HAP-1 (cell line): ENCODE results near the gene LIM2.
"Not testable (repeated sequence)": the region's sequence is repeated elsewhere in the genome, so short reads cannot be mapped to it uniquely, and the experiment has no call there.

Source experiments
- DNase-seq, 2 experiments: peaks; one replicate each; pipeline ENCODE4 v3.0.0-alpha.2; 2016 to 2020; ENCODE audit warnings: low spot score in 2 of 2
- H3K27me3 ChIP-seq: fragments of 250-450 bp; sonication (Bioruptor Pico); 2 replicates; pipeline ENCODE4 v1.5.1; 2020; ENCODE audit warnings: low read depth, mild to moderate bottlenecking, moderate library complexity
- H3K36me3 ChIP-seq: fragments of 250-450 bp; sonication (Bioruptor Pico); replicated peaks from 2 replicates; pipeline ENCODE4 v1.5.1; 2020; ENCODE audit warnings: mild to moderate bottlenecking
- H3K4me1 ChIP-seq: fragments of 250-450 bp; sonication (Bioruptor Pico); 2 replicates; pipeline ENCODE4 v1.5.1; 2020; ENCODE audit warnings: mild to moderate bottlenecking
- H3K4me3 ChIP-seq: fragments of 250-450 bp; sonication (Bioruptor Pico); 2 replicates; pipeline ENCODE4 v1.5.1; 2020; ENCODE audit warnings: mild to moderate bottlenecking, moderate library complexity
- H3K9me3 ChIP-seq: fragments of 250-450 bp; sonication (Bioruptor Pico); 2 replicates; pipeline ENCODE4 v1.5.1; 2020; ENCODE audit warnings: mild to moderate bottlenecking, moderate library complexity
- in situ Hi-C: fragments of 300-500 bp; cut with MboI; formaldehyde crosslinking; loops from 3 replicates; pipeline ENCODE4 v1.14.3; 2020; ENCODE audit warnings: low sequenced_read_pairs, inconsistent platforms, mixed read lengths

The LIM2 gene

DNA sequence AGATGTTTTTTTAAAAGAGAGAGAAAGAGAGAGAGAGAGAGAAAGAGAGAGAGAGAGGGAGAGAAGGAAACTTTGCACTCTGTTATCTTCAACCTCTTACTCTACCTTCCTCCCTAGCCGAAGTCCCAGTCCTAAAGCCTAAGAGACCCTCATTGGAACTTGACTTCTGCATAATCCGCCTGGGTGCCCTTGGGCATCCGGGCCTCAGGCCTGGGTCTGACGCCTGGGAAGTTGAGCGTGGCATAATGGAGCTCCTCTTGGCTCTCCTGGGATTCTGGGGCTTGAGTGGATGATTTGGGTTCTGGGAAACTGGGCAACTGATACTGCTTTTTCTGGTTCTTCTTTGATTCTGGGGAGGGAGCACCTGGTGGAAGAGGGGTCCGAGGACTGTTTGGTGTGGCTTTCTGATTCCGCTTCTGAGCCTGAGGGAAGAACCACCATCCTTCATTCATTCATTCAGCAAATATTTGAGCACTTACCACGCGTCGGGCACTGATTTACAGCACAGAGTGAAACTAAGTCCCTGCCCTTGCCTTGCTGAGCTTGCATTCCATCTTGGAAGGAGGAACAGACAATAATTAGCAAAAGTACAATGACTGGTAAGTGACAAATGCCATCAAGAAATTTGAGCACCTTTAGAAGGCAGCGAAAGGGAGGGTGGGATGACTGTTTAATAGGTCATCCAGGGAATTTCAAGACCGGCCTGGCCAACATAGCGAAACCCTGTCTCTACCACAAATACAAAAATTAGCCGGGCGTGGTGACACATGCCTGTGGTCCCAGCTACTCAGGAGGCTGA is 23.4 kb upstream of the LIM2 start:
- no peak for DNase-seq
- Histone ChIP-seq H3K27me3 (no peaks in the 10 kb centered on the region), H3K4me1 (0 out of 2 replicates have a peak, but pooled peaks cover 5% of the 10 kb centered on the region), H3K4me3 (no peak overlapping the region), H3K9me3 (no peaks in the 10 kb centered on the region), H3K36me3 (no peaks in the 10 kb centered on the region)
- in situ Hi-C loops, result no loop called here

DNA sequence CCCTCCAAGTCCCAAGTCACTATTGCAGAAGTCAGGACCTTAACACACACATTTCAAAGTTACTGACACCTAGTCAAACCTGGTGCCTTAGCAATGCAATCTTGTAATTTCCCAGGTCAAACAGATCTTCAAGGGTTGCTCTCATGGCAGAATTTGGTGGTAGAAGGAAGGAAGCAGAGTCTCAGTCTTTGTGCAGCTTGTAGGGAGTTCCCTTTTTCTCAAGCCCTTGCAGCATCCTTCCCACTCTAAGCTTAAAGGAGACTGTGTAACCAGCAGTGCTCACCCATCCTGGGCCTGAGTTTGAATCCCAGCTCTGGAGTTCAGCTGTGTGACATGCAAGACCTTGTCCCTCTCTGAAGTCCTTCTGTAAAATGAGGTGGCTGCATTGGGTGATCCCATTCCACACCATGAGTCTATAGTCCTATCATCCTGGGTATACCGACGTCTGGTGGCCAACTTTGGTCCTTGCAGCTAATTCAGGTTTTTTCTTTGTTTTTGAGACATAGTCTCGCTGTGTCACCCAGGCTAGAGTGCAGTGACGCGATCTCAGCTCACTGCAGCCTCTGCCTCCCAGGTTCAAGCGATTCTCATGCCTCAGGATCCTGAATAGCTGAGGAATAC is 19.8 kb upstream of the LIM2 start:
- Histone ChIP-seq H3K9me3 (peaks cover 3% of the 10 kb centered on the region; the same call in 1 of the 2 replicates), H3K36me3 (no peaks in the 10 kb centered on the region), H3K4me1 (0 out of 2 replicates have a peak, but pooled peaks cover 5% of the 10 kb centered on the region), H3K27me3 (no peaks in the 10 kb centered on the region), H3K4me3 (no peak overlapping the region)
- DNase-seq, result peak in 1 of 2 experiments; percentile 30
- in situ Hi-C loops, result no loop called here

DNA sequence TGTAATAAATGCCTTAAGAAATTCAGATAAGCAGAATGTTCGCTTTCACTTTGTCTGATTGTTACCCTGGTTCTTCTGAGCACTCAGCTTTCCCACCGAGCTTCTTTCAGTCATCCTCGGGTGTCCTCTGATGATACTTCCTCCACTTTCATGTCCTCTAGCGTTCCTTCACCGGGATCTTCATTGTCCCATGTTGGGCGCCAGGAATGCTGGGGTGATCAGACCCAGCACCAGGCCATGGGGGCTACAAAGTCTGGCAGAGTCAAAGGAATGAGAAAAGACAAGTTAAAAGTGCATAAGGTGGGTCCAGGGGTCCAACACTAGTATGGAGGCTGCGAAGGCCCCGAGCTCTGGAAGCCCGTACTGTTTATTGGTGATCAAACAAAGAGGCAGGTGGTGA is 14.3 kb upstream of the LIM2 start:
- no peaks in the 10 kb centered on the region for H3K36me3 ChIP-seq
- in situ Hi-C loops, result no loop called here
- no peaks in the 10 kb centered on the region for H3K4me1 ChIP-seq
- peaks cover 12% of the 10 kb centered on the region; the same call in 1 of the 2 replicates for H3K9me3 ChIP-seq
- no peak for DNase-seq
- H3K27me3 ChIP-seq, result no peaks in the 10 kb centered on the region
- H3K4me3 ChIP-seq, result no peak overlapping the region

DNA sequence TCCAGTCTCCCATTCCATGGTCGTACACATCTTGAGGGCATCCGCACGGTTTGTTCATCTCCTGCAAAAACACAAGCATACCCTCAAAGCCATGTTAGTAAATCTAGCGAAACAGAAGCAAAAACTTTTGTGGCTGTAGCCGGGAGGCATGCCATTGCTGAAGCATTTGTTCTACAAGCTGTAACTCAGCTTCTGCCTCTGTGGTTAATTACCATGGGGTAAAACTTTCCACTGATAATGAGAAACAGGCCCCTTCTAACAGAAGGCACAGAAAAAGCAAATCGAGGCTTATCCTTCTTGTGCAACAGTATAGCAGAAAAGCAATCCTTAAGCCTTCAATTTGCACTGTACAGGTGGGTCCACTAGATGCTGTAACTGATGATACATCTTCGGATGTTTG is 12.2 kb upstream of the LIM2 start:
- H3K4me1 ChIP-seq, DNase-seq, in situ Hi-C loops, H3K36me3 ChIP-seq, H3K4me3 ChIP-seq, H3K27me3 ChIP-seq: not testable (repeated sequence)
- peaks cover 12% of the 10 kb centered on the region; the same call in 1 of the 2 replicates for H3K9me3 ChIP-seq

DNA sequence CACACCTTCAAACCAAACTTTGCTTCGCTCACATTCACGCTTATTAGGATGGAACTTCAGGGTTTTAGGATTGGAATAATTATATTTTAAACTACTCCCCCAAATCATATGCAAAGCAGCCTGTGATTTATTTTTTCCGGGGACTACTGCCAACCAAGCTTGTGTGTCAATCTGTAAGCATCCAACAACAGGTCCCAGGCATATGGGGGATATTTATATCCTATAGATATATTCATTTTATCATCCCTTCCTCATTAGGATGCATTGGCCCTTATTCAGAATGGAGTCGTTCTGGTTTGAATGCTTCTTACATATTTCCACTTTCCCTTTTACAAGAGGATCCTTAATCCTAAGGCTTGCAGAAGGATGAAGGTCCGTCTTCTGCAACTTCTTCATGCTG is 11.5 kb upstream of the LIM2 start:
- Histone ChIP-seq H3K36me3 (no peaks in the 10 kb centered on the region), H3K9me3 (peaks cover 12% of the 10 kb centered on the region; the same call in 1 of the 2 replicates), H3K27me3 (no peaks in the 10 kb centered on the region), H3K4me3 (no peak overlapping the region), H3K4me1 (peaks cover 2% of the 10 kb centered on the region; the same call in 1 of the 2 replicates)
- in situ Hi-C loops, result no loop called here
- DNase-seq, result no peak

DNA sequence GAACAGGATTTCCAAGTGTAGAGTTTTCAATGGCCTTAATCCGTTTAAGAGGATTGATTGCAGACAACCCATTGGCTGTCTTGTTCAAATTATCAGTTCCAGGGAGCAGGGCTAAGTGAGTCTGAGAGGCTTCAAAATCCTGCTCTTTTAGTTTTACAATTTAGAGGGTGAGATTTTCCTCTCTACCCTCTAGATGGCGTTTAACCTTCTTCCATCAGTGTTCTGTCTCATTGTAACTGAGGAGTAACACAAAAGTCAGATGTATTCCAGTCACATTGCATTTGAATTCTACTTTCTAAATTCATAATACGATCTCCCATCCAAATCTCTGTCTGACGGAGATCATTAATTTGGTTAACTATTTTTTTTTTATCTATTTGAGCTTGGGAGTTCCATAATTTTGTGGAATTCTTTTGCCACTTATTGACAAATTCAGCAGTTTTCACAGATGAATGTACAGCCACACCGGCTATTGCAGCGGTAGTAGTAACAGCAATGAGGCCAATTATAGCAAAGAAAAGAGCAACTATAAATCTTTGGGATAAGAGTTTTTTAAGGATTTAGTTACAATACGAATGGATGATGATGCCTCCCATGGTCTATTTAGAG is 10.4 kb upstream of the LIM2 start:
- Histone ChIP-seq H3K36me3 (no peaks in the 10 kb centered on the region), H3K4me1 (peaks cover 8% of the 10 kb centered on the region), H3K4me3 (no peak overlapping the region), H3K9me3 (peaks cover 12% of the 10 kb centered on the region; the same call in 1 of the 2 replicates), H3K27me3 (no peaks in the 10 kb centered on the region)
- DNase-seq, result peak in 1 of 2 experiments; percentile 48
- in situ Hi-C loops, result no loop called here

DNA sequence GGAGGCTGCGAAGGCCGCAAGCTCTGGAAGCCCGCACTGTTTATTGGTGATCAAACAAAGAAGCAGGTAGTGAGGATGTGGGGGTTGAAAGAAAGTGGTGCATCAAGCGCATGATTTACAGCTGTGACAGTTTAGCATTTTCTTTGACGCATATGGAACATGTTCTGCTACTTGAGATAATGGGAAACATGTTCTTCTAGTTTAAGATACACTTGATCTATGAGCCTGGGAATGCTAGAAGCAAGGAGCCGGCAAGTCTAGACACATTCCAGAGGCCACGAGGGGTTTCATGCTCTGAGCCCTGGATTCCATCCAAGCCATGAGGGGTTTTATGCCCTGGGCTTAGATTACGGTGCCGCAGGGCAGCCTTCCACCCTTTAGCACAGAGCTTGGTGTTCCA is 9.7 kb upstream of the LIM2 start:
- H3K4me1 ChIP-seq, in situ Hi-C loops, H3K9me3 ChIP-seq, H3K27me3 ChIP-seq, H3K4me3 ChIP-seq, H3K36me3 ChIP-seq, DNase-seq: not testable (repeated sequence)

DNA sequence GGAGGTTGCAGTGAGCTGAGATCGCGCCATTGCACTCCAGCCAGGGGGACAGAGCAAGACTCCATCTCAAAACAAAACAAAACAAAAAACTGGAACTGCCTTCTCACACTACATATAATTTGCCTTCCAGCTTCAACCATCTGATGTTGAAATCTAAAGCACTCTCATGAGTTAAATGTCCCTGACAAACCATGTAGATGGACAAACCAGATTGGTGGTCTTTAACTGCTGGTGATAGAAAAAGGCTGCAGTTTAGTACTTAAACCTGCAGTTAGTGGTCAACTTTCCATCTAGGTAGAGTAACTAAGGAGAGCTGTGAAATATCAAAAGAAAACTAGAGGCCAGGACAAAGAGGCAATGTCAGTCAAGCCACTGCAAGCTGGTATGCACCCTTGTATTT is 8.4 kb upstream of the LIM2 start:
- H3K4me3 ChIP-seq, result no peak overlapping the region
- H3K36me3 ChIP-seq, result no peaks in the 10 kb centered on the region
- in situ Hi-C loops, result no loop called here
- no peaks in the 10 kb centered on the region for H3K27me3 ChIP-seq
- H3K9me3 ChIP-seq, result no peaks in the 10 kb centered on the region
- no peak for DNase-seq
- peaks cover 8% of the 10 kb centered on the region for H3K4me1 ChIP-seq

DNA sequence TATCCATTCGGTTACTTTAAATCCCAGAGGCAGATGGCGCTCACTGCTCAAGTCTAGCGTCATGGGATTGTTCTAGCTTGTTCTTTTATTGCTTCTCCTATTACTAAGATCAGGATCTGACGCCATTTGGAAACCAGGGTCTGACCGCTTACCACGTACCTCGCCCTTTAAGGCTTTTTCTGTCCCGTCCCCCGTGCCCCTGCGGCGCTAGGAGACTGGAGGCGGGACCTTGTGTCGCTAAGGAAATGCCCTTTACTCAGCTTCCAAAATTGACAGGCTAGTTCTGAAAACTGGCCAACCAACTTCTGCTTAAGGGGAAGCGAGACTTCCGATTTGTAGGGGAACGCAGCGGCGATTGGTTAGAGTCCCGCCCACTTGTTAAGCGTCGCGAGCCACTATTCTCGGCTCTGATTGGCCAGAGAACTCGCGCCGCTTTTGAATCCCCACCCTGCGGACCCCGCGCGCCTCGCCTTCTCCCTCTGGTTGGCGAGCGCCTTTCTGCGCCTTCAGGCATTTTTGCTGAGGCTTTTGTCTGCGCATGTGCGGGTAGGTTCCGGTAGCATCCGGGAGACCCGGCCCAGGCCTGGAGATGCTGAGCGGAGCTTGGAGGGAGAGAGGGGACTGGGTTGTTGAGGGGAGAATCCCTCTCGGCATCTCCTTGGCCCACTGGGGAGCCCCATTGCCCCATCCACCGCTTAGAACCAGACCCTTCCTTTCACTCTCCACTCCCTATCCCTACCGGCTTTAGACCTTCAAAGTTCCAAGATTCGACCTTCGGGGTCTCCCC is 6.5 kb upstream of the LIM2 start:
- DNase-seq, result peak; percentile 97
- no peaks in the 10 kb centered on the region for H3K27me3 ChIP-seq
- in situ Hi-C loops, result no loop called here

DNA sequence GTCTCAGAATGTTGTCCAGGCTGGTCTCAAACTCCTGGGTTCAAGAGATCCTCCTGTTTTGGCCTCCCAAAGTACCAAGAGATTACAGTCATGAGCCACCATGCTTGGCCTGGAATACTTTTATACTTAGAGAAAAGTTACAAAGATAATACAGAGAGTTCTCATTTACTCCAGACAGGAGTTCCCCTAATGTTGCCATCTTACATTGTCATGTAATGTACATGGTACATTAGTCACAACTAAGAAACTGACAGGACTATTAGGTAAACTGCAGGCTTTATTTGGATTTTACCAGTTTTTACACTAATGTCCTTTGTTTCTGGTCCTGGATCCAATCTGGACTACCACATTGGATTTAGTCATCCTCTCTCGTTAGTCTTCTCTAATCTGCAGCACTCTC is 4.9 kb upstream of the LIM2 start:
- in situ Hi-C loops, result no loop called here
- no peaks in the 10 kb centered on the region for H3K36me3 ChIP-seq
- H3K9me3 ChIP-seq, result no peaks in the 10 kb centered on the region
- H3K27me3 ChIP-seq, result no peaks in the 10 kb centered on the region
- H3K4me1 ChIP-seq, result peaks cover 8% of the 10 kb centered on the region
- DNase-seq, result no peak
- no peak overlapping the region for H3K4me3 ChIP-seq

More for the DNA sequence above, 6.5 kb upstream of the LIM2 start:
- H3K4me3 ChIP-seq, result peak overlapping the region; percentile 49
- H3K4me1 ChIP-seq, result peaks cover 8% of the 10 kb centered on the region
- H3K36me3 ChIP-seq, result no peaks in the 10 kb centered on the region
- H3K9me3 ChIP-seq, result no peaks in the 10 kb centered on the region

DNA sequence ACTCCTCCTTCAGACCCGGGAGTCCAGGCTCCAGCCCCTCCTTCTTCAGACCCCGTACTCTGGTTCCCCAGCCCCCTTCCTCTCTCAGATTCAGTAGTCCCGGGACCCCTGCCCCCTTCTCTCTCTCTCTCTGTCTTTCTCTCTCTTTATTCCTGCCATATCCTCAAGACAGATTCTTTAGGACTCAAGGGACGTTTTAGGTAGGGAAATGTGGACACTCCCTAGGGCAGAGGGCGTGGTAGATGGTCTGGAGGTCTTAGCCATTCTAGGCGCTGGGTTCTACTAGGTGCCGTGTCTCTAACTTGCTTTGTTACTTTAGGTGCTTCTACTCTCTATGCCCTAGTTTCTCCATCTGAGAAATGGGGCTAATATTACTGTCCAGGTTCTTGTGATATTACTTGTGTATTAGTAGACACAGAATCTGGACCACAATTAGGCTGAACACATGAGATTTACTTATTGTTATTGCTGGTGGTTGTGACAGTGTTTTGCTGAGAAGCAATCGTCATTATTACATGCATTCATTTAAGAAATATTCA is 3.4 kb upstream of the LIM2 start:
- no peak for DNase-seq
- Histone ChIP-seq H3K4me3 (no peak overlapping the region), H3K27me3 (no peaks in the 10 kb centered on the region), H3K4me1 (peaks cover 8% of the 10 kb centered on the region), H3K36me3 (no peaks in the 10 kb centered on the region), H3K9me3 (no peaks in the 10 kb centered on the region)
- in situ Hi-C loops, result no loop called here

DNA sequence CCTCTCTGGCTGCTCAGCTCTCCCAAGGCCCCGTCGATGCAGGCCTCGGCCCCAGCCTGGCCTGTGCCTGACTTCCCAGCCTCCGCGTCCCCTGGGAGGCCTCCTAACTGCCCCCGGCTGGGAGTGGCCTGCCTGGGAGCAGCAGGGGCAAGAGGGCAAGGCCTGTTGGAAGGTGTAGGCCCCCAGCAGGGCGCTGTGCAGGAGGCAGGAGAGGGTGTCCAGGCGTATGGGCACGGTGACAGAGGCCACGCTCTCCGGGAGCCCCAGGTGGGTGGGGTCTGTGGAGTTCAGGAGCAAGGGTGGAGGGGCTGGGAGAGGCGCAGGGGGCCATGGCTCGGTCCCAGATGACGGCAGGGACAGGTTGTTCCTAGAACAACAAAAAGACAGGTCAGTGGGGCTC is 1.4 kb upstream of the LIM2 start:
- Histone ChIP-seq H3K4me1 (peaks cover 6% of the 10 kb centered on the region), H3K4me3 (no peak overlapping the region), H3K9me3 (no peaks in the 10 kb centered on the region), H3K27me3 (no peaks in the 10 kb centered on the region), H3K36me3 (no peaks in the 10 kb centered on the region)
- no peak for DNase-seq
- in situ Hi-C loops, result no loop called here

DNA sequence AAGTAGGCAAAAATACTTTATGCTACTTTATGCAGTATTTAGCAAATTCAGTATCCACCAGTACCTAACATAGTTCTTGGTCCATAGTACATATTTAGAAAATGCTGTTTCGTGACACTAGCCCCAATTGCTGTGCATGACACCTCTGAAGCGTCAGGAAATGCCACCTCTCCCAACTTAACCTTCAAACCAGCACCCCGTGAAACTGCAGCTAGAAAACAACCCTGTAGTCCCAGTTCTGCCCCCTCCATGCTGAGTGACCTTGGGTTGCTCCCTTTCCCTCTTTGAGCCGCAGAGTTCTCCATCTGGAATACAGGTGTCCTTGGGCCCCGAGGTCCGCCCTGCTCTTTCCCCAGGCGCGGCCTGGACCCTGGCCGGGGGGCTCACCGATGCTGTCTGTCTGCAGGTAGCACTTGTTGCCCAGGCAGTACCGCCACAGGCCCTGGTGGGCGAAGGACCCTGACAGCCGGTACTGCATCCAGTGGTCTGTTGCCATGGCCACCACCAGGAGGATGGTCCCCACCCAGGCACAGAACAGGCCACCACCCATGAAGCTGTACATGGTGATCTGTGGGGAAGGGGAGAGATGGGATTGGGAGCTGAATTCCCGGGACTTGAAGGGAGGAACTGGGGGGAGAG is 773 bp downstream of the LIM2 start:
- in situ Hi-C loops, result no loop called here
- no peak overlapping the region for H3K4me3 ChIP-seq

More for the DNA sequence above, 773 bp downstream of the LIM2 start:
- Histone ChIP-seq H3K9me3 (no peaks in the 10 kb centered on the region), H3K27me3 (no peaks in the 10 kb centered on the region), H3K4me1 (no peaks in the 10 kb centered on the region), H3K36me3 (no peaks in the 10 kb centered on the region)
- no peak for DNase-seq
